Fibroblast of pulmonary artery (primary cell): Measurements from ENCODE around the gene CD164L2.

Experiments
- DNase-seq: peaks from one replicate; pipeline ENCODE4 v3.0.0-alpha.2; 2010; ENCODE audit warnings: low read depth
- H3K4me3 ChIP-seq: replicated peaks from 2 replicates; pipeline ENCODE4 v1.5.1; 2011; ENCODE audit warnings: low read depth, mild to moderate bottlenecking, control low read depth, low read length, moderate library complexity
- TF ChIP-seq, protein P1 (sequence below): IDR thresholded peaks from 2 replicates; pipeline ENCODE4 v1.5.1; 2011; ENCODE audit warnings: mild to moderate bottlenecking, control low read depth, low read length, inconsistent platforms; ENCODE audit errors: missing control alignments

Gene CD164L2

DNA sequence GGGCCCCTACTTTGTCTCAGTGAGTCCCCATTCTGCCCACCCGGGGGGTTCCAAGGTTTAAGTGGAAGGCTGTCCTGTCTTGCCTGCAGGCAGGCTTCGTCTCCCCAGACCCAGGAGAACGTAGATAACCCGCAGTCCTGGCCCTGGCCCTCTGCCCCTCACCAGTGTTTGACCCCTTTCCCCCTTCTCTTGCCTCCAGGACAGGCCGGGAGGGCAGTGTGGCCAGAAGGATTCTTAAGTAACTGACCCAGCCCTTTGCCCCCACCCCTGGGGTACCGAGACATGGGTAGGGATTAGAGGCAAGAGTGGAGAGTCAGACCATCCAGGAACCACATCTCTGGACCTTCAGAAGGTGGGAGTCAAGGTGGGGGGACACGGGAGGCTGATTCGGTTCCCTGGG lies 52.3 kb downstream of the CD164L2 start:
- no peak for DNase-seq
- TF ChIP-seq, protein P1, sequence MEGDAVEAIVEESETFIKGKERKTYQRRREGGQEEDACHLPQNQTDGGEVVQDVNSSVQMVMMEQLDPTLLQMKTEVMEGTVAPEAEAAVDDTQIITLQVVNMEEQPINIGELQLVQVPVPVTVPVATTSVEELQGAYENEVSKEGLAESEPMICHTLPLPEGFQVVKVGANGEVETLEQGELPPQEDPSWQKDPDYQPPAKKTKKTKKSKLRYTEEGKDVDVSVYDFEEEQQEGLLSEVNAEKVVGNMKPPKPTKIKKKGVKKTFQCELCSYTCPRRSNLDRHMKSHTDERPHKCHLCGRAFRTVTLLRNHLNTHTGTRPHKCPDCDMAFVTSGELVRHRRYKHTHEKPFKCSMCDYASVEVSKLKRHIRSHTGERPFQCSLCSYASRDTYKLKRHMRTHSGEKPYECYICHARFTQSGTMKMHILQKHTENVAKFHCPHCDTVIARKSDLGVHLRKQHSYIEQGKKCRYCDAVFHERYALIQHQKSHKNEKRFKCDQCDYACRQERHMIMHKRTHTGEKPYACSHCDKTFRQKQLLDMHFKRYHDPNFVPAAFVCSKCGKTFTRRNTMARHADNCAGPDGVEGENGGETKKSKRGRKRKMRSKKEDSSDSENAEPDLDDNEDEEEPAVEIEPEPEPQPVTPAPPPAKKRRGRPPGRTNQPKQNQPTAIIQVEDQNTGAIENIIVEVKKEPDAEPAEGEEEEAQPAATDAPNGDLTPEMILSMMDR, result no peak
- H3K4me3 ChIP-seq, result no peak overlapping the region
